Astrocyte (in vitro differentiated cells and primary cell): ENCODE results near the gene DCTPP1. TPM values are rescaled to one million over a fixed set of nuclear protein-coding genes. Genes with fewer than 3 reads are reported as not detected.

ENCODE experiments used
- DNase-seq: peaks from one replicate; pipeline ENCODE4 v3.0.0-alpha.2; 2010; ENCODE audit warnings: low read depth
- FAIRE-seq: peaks from 2 replicates; lab custom pipeline; 2011; peaks lifted over from hg19 to GRCh38; lab: Jason Lieb, UNC
- H2AFZ ChIP-seq: 2 replicates; pipeline ENCODE4 v1.6.0; 2012; ENCODE audit warnings: low read depth, low read length, inconsistent platforms
- H3K27ac ChIP-seq: 2 replicates; pipeline ENCODE4 v1.5.1; 2011; ENCODE audit warnings: low read depth, low read length, inconsistent platforms
- H3K27me3 ChIP-seq: 2 replicates; pipeline ENCODE4 v1.6.0; 2011; ENCODE audit warnings: low read length, inconsistent platforms; ENCODE audit not compliant: insufficient read depth
- H3K36me3 ChIP-seq: 2 replicates; pipeline ENCODE4 v1.5.1; 2011; ENCODE audit warnings: low read length, inconsistent platforms; ENCODE audit not compliant: insufficient read depth
- H3K4me1 ChIP-seq: 2 replicates; pipeline ENCODE4 v1.5.1; 2011; ENCODE audit warnings: low read length, inconsistent platforms; ENCODE audit not compliant: insufficient read depth
- H3K4me2 ChIP-seq: 2 replicates; pipeline ENCODE4 v1.6.0; 2012; ENCODE audit warnings: low read length, inconsistent platforms
- H3K4me3 ChIP-seq: 2 replicates; pipeline ENCODE4 v1.5.1; 2011; ENCODE audit warnings: low read depth, mild to moderate bottlenecking, low read length, inconsistent platforms; ENCODE audit not compliant: insufficient read depth
- H3K79me2 ChIP-seq: 2 replicates; pipeline ENCODE4 v1.6.0; 2012; ENCODE audit warnings: mild to moderate bottlenecking, low read length, inconsistent platforms; ENCODE audit not compliant: insufficient read depth
- H3K9ac ChIP-seq: 2 replicates; pipeline ENCODE4 v1.6.0; 2012; ENCODE audit warnings: mild to moderate bottlenecking, low read length, inconsistent platforms
- H3K9me3 ChIP-seq: 2 replicates; pipeline ENCODE4 v1.5.1; 2012; ENCODE audit warnings: low read depth, mild to moderate bottlenecking, low read length, inconsistent platforms; ENCODE audit not compliant: insufficient read depth
- H4K20me1 ChIP-seq: 2 replicates; pipeline ENCODE4 v1.6.0; 2012; ENCODE audit warnings: low read length, inconsistent platforms; ENCODE audit not compliant: insufficient read depth
- H3K27ac Mint-ChIP-seq: one replicate; pipeline ENCODE4 v1.8.0; 2021; ENCODE audit warnings: mild to moderate bottlenecking, mixed read lengths; ENCODE audit not compliant: unreplicated experiment
- H3K27me3 Mint-ChIP-seq: one replicate; pipeline ENCODE4 v1.8.0; 2021; ENCODE audit warnings: low read depth, mixed read lengths; ENCODE audit not compliant: unreplicated experiment
- H3K36me3 Mint-ChIP-seq: one replicate; pipeline ENCODE4 v1.8.0; 2021; ENCODE audit warnings: low read depth, mixed read lengths; ENCODE audit not compliant: unreplicated experiment
- H3K4me1 Mint-ChIP-seq: one replicate; pipeline ENCODE4 v1.8.0; 2021; ENCODE audit warnings: low read depth, mixed read lengths; ENCODE audit not compliant: unreplicated experiment
- H3K4me3 Mint-ChIP-seq: one replicate; pipeline ENCODE4 v1.8.0; 2021; ENCODE audit warnings: mild to moderate bottlenecking, moderate library complexity, mixed read lengths; ENCODE audit not compliant: unreplicated experiment
- H3K9me3 Mint-ChIP-seq: one replicate; pipeline ENCODE4 v1.8.0; 2021; ENCODE audit warnings: mild to moderate bottlenecking, mixed read lengths; ENCODE audit not compliant: unreplicated experiment
- EZH2 ChIP-seq: IDR thresholded peaks from 2 replicates; pipeline ENCODE4 v1.6.1; 2012; ENCODE audit warnings: mild to moderate bottlenecking, low read length, inconsistent platforms; ENCODE audit not compliant: insufficient read depth
- total RNA-seq: library from RNA; stranded (reverse); gene quantifications from 2 replicates; pipeline ENCODE4 v1.2.1, GENCODE V29; 2021
- TF ChIP-seq, protein P1 (sequence below): IDR thresholded peaks from 2 replicates; pipeline ENCODE4 v1.5.1; 2011; ENCODE audit warnings: low read depth, mild to moderate bottlenecking, inconsistent platforms, low read length, moderate library complexity; ENCODE audit not compliant: insufficient read depth

DCTPP1 gene
- total RNA-seq, 1 donor from 2014 or later, result 36.5 TPM

DNA sequence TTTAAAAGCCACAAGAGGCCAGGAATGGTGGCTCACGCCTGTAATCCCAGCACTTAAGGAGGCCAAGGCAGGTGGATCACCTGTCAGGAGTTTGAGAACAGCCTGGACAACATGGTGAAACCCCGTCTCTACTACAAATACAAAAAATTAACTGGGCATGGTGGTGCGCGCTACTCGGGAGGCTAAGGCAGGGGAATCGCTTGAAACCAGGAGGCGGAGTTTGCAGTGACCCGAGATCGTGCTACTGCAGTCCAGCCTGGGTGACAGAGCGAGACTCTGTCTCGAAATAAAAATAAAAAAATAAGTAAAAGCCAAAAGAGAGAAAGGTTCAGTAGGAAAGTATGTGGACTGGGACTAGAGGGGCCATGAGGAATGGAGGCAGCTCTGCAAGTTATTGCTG, 29.6 kb upstream of the DCTPP1 start:
- no peak for FAIRE-seq
- no peaks in the 10 kb centered on the region for H3K36me3 Mint-ChIP-seq

DNA sequence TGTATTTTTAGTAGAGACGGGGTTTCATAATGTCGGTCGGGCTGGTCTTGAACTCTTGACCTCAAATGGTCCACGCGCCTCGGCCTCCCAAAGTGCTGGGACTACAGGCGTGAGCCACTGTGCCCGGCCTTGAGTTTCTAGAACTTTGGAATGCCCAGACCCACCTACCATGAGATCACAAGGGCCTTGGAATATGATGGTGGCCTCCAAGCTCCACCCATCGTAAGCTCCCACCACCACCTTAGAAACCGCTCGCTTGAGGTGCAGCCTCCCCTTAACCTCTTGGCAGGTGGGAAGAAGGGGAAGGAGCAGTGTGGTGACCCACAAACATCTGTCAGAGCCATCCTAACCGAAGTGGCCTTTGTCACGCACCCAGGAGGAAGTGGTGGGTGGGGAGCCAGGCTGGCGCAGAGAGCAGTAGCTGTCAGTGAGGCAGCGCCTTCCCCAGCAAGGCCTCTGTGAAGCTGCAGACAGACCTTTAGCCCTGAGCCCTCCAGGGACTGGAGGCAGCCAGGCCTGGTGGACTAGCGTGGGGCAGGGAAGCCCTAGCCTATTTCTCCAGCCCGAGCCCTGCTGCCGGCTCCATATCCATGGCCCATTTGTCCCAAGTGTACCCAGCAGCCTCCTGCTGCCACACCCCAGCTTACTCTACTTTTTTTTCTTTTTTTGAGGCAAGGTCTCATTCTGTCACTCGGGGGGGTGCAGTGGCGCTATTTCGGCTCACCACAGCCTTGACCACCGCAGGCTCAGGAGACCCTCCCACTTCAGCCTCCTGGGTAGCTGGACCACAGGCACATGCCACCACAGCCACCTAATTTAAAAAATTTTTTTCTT, 28.9 kb upstream of the DCTPP1 start:
- Histone ChIP-seq H3K79me2 (no peaks in the 10 kb centered on the region), H4K20me1 (no peaks in the 10 kb centered on the region), H3K4me3 (no peak overlapping the region), H3K9ac (no peak overlapping the region), H3K9me3 (no peaks in the 10 kb centered on the region), H3K27me3 (peaks cover 3% of the 10 kb centered on the region), H2AFZ (no peak overlapping the region), H3K27ac (no peak overlapping the region), H3K4me1 (no peaks in the 10 kb centered on the region), H3K36me3 (no peaks in the 10 kb centered on the region), H3K4me2 (no peak overlapping the region)
- H3K4me3 Mint-ChIP-seq, result no peak overlapping the region
- no peaks in the 10 kb centered on the region for H3K4me1 Mint-ChIP-seq
- no peaks in the 10 kb centered on the region for H3K36me3 Mint-ChIP-seq
- H3K9me3 Mint-ChIP-seq, result peaks cover 3% of the 10 kb centered on the region
- no peak for TF ChIP-seq EZH2
- TF ChIP-seq, protein P1, sequence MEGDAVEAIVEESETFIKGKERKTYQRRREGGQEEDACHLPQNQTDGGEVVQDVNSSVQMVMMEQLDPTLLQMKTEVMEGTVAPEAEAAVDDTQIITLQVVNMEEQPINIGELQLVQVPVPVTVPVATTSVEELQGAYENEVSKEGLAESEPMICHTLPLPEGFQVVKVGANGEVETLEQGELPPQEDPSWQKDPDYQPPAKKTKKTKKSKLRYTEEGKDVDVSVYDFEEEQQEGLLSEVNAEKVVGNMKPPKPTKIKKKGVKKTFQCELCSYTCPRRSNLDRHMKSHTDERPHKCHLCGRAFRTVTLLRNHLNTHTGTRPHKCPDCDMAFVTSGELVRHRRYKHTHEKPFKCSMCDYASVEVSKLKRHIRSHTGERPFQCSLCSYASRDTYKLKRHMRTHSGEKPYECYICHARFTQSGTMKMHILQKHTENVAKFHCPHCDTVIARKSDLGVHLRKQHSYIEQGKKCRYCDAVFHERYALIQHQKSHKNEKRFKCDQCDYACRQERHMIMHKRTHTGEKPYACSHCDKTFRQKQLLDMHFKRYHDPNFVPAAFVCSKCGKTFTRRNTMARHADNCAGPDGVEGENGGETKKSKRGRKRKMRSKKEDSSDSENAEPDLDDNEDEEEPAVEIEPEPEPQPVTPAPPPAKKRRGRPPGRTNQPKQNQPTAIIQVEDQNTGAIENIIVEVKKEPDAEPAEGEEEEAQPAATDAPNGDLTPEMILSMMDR, result no peak
- DNase-seq (no peak), FAIRE-seq (no peak)
- H3K27me3 Mint-ChIP-seq, result peaks cover 23% of the 10 kb centered on the region
- H3K27ac Mint-ChIP-seq, result no peak overlapping the region

More for the DNA sequence above, 29.6 kb upstream of the DCTPP1 start:
- no peak overlapping the region for H3K4me3 ChIP-seq
- H3K27me3 ChIP-seq, result no peaks in the 10 kb centered on the region
- H3K79me2 ChIP-seq, result no peaks in the 10 kb centered on the region
- no peak overlapping the region for H3K27ac ChIP-seq
- Mint-ChIP-seq H3K27ac (no peak overlapping the region), H3K9me3 (peaks cover 3% of the 10 kb centered on the region), H3K27me3 (peaks cover 16% of the 10 kb centered on the region), H3K4me1 (no peaks in the 10 kb centered on the region), H3K4me3 (no peak overlapping the region)
- no peak overlapping the region for H2AFZ ChIP-seq
- H3K9ac ChIP-seq, result no peak overlapping the region
- H3K36me3 ChIP-seq, result no peaks in the 10 kb centered on the region
- no peak overlapping the region for H3K4me2 ChIP-seq
- no peaks in the 10 kb centered on the region for H3K9me3 ChIP-seq
- no peaks in the 10 kb centered on the region for H3K4me1 ChIP-seq
- H4K20me1 ChIP-seq, result no peaks in the 10 kb centered on the region
- no peak for DNase-seq
- TF ChIP-seq EZH2, result no peak
- TF ChIP-seq, protein P1, result no peak
